IPS DF 4.7 (cell line): ENCODE results near the gene TRIM68.
A peak's percentile ranks its signal among the peaks of the same experiment; 100 is the strongest.

ENCODE experiments used
- DNase-seq: peaks from one replicate; pipeline ENCODE4 v3.0.0-alpha.2; 2013; ENCODE audit warnings: low spot score; ENCODE audit errors: extremely low read depth

The TRIM68 gene, protein sequence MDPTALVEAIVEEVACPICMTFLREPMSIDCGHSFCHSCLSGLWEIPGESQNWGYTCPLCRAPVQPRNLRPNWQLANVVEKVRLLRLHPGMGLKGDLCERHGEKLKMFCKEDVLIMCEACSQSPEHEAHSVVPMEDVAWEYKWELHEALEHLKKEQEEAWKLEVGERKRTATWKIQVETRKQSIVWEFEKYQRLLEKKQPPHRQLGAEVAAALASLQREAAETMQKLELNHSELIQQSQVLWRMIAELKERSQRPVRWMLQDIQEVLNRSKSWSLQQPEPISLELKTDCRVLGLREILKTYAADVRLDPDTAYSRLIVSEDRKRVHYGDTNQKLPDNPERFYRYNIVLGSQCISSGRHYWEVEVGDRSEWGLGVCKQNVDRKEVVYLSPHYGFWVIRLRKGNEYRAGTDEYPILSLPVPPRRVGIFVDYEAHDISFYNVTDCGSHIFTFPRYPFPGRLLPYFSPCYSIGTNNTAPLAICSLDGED

GRCh38 chr11:4607781-4608666, at the start of gene TRIM68:
TRIM68 (minus strand) TSS chr11:4608231; CDS start chr11:4605504, 2,727 bp downstream.
- peak; percentile 69 for DNase-seq

- DNase-seq, result no peak
Observed at GRCh38 chr11:4654635-4655369, 46.8 kb upstream of the TRIM68 start.

- no peak for DNase-seq
Observed at GRCh38 chr11:4647766-4648165, 39.7 kb upstream of the TRIM68 start.

DNA sequence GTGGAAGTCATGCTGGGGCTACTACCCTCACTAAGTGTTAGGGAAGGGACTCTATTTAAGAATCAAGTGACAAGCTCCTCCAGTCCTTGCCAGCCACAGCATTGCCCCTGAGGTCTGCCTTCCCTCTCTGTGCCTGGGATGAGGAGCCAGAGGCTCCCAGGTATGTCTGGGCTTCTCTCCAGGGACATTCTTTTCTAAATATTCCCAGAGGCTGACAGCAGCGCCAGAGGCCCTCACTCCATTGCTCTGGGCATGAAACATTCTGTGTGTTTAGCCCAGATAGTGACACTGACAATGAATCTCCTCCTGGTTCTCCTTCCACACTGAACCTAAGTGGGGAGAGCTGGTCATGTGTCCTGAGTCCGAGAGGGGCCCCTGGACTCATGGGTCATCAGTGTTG, 37.9 kb upstream of the TRIM68 start:
- DNase-seq, result no peak

DNA sequence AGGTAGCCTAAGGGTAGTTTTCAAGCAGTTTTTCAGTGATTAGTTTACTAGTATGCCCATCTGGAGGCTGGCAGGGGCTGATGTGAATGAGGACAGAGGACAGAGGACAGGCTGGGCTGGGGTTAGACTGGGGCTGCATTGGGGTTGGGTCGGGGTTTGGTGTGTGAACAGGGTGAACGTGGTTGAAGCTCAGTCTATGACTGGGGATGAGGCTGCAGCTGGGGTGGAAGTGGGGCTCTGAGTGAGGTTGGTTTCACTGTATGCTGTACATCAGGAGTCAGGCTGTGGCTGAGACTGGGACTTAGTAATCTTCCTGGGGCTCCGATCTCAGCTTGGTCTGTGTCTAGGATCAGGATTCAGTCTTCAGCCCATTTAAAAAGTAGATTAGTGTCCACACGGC, 36.2 kb upstream of the TRIM68 start:
- DNase-seq, result no peak

GRCh38 chr11:4643682-4644081, 35.7 kb upstream of the TRIM68 start, which contains the start of gene OR51E1:
OR51E1 (plus strand) TSS chr11:4643982; CDS start chr11:4652527, 8,545 bp downstream.
- DNase-seq, result no peak

DNA sequence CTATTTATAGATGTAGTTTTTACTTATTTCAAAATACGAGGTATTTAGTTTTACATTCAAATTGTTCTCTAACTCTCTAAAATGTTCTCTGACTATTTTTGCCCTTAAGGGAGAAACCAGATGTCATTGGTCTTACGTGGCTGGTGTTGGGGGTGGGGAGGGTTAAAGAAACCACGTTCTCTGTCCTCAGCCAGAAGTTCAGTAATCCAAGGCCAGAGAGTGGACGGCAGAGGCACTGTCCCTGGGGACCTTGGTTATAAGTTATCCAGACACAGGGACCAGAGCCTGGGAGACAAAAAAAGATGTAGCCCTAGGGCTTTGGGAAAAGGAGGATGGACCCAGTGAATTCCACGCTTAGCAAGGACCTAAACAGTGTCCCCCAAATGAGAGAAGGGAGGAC, 35.0 kb upstream of the TRIM68 start:
- DNase-seq, result no peak

- DNase-seq, result no peak
Observed at GRCh38 chr11:4642043-4642442, 34.0 kb upstream of the TRIM68 start.

GRCh38 chr11:4641501-4641900, 33.5 kb upstream of the TRIM68 start:
- no peak for DNase-seq

- no peak for DNase-seq
Observed at GRCh38 chr11:4639931-4640330, 31.9 kb upstream of the TRIM68 start.

DNA sequence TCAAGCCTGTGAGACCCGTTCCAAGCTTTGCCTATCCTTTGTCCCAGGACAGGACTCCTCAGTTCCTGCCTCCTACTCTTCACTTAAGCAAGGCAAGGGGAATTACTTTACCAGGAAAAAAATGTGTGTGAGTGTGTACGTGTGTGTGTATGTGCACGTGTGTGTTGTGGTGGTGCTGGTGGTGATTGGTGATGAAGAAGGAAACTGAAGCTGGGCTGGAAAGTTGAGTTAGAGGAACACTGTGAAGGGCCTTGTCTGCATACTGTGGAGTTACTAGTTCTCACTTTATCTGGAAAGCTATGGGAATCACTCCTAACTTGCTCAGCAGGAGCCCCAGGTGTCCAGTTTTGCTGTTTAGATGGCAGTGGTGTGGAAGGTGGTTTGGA, 29.6 kb upstream of the TRIM68 start:
- no peak for DNase-seq

DNA sequence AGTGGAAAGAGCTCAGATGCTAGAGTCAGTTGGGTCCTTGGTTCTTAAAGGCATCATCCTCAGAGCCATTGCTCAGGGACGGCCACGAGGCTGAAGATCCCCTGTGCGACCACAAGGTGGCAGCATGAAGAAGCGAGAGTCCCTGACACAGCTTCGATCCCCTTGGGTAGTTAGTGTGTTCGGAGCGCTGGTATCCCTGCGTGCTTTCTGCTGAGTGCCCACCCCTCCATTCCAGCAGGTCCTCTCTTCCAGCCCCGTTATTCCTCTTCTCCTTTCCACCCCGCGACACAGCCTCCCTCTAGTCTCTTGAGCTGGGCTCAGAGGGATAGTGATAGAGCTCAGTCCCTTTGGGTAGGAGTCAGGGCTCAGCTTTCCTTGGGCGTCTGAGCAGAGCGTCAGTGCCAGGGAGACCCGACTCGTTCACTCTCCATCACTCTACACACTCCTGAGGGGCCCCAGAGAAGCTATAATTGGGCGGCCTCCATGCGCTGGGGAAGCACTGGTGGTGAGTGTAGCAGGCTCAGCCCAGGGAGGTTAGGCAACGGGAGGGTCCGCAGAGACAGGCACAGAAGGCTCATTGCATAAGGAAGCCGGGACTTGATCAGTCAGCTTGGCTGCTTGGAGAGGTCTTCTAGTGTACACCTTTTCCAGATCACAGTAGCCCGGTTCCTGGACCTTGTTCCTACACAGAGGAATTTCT, 29.1 kb upstream of the TRIM68 start, which contains the start of gene OR51D1:
OR51D1 (plus strand) TSS at position 516 of the 700 bp plus-strand sequence. CDS start 2,314 bp downstream, outside the sequence.
- peak; percentile 79 for DNase-seq

DNA sequence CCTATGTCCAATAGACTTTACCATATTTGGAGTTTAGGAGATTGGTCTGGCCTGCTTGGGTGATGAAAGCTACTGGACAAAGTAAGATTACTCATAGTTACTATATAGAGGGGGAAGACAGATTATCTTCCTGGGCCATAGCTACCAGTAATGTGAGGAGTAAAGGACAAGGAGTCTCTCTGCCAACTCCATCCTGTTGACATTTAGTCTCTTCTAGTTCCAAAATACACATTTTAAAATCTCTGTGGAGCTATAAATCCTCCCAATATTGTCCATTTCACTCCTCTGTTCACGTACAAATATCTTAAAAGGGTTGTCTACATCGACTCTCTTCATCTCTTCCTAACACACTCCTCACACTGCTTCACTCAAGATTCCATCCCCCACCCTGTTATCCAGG, 28.1 kb upstream of the TRIM68 start:
- DNase-seq, result no peak

DNA sequence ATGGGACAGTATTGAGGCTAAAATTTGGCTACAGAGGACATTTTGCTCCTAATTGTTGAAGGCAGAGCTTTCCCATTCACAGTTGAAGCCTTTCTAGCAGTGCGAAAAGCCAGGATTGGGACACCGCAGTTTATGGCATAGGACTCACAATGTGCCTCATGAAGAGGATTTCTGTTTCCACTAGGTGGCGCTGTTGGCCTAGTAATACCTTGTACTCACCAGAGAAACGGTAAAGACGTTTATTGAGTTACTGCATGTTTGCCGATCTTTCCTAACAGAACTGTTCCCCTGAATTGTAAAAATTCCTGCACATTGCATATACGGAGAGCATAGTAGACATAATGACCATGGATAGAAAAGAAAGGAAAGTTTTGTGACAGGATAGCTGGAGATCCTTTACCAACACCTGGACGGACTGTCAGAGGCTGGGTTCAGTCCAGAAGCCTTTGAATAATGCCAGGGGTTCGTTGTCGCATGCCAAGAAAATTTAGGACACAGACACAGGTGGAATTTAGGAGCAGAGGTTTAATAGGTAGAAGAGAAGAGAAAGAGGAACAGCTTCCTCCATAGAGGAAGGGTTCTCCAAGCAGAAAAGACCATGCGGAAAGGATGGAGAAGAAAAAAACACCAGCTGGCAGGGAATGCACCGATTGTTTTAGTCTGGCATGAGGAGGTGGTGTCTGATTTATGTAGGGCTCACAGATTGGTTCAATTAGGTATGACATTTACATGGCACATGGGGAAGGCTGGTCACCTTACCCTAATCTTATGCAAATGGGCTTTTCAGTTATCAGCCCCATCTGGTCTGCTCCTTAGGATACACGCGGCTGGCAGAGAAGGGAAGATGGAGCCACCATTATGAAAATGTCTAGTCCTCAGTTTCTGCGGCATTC, 18.4 kb upstream of the TRIM68 start:
- peak; percentile 71 for DNase-seq

- no peak for DNase-seq
Observed at GRCh38 chr11:4619514-4619913, 11.5 kb upstream of the TRIM68 start.

GRCh38 chr11:4615856-4616444, 7.9 kb upstream of the TRIM68 start:
- DNase-seq, result no peak

- no peak for DNase-seq
Observed at GRCh38 chr11:4611986-4612385, 4.0 kb upstream of the TRIM68 start.

DNA sequence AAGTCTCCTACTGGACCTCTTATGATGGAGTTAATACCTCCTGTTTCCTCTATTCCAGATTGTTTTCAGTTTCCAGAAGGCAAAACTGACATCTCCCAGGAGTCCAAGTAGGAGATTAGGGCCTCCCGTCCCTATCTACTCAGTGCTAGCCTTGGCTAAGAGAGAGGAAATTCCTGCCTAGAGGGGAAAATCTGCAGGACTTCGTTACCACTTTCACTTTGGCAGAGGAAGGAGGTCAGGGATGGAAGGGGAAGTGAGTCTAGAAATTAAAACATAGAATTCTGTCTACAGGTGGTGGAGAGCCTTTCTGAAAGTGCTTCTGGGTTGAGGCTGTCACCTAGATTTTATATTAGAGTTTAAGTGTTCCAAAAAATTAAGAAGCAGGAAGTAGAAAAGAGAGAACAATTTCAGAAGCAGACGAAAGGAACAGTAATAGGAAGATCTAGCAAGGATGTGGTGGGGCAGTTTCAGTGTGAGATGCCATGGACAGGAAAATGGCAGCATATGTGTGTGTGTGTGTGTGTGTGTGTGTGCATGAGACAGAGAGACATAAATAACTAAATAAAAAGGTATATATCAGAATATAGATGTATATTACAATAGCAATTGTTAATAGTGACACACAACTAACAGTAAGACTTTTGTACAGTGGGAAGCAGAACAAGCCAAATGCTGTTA, 2.4 kb upstream of the TRIM68 start:
- no peak for DNase-seq

DNA sequence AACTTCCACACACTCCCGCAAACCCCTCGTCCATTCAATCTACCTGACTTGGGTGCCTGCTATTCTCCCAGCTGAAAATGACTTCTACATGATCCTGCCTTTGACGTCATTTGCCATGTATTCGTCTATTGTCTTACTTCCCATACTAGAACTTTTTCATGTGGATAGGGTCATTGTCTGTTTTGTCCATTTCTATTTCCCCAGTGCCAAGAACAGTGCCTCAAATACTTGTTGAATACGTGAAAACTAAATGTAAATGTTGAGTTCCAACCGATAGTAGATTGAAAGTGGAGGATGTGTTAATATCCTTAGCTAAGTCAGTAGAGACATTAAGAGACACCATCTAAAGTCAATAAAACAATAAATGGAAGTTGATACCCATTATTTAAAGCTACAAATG, 935 bp downstream of the TRIM68 start:
- no peak for DNase-seq
